Osteocyte (in vitro differentiated cells): ENCODE measurements around the gene METRN. TPM values are rescaled to one million over a fixed set of nuclear protein-coding genes. Genes with fewer than 3 reads are reported as not detected.

ENCODE experiments used
- DNase-seq: peaks from one replicate; pipeline ENCODE4 v3.0.0; 2021; ENCODE audit warnings: mixed read lengths; ENCODE audit not compliant: unreplicated experiment; ENCODE audit errors: extremely low spot score
- H3K27ac Mint-ChIP-seq: one replicate; pipeline ENCODE4 v1.8.0; 2021; ENCODE audit warnings: mild to moderate bottlenecking, mixed read lengths; ENCODE audit not compliant: unreplicated experiment
- H3K27me3 Mint-ChIP-seq: one replicate; pipeline ENCODE4 v1.8.0; 2021; ENCODE audit warnings: mixed read lengths; ENCODE audit not compliant: unreplicated experiment
- H3K36me3 Mint-ChIP-seq: one replicate; pipeline ENCODE4 v1.8.0; 2021; ENCODE audit warnings: mixed read lengths; ENCODE audit not compliant: unreplicated experiment
- H3K4me1 Mint-ChIP-seq: one replicate; pipeline ENCODE4 v1.8.0; 2021; ENCODE audit warnings: mixed read lengths; ENCODE audit not compliant: unreplicated experiment
- H3K4me3 Mint-ChIP-seq: one replicate; pipeline ENCODE4 v1.8.0; 2021; ENCODE audit warnings: mild to moderate bottlenecking, moderate library complexity, mixed read lengths; ENCODE audit not compliant: unreplicated experiment
- H3K9me3 Mint-ChIP-seq: one replicate; pipeline ENCODE4 v1.8.0; 2021; ENCODE audit warnings: mixed read lengths; ENCODE audit not compliant: unreplicated experiment
- CTCF ChIP-seq: fragments of 200-600 bp; sonication (generic); IDR thresholded peaks from 2 replicates; pipeline ENCODE4 v1.5.0; 2021; ENCODE audit warnings: antibody characterized with exemption, mild to moderate bottlenecking, moderate library complexity
- total RNA-seq: library from RNA; stranded (reverse); gene quantifications from 2 replicates; pipeline ENCODE4 v1.2.1, GENCODE V29; 2021

The METRN gene
- total RNA-seq, 1 donor from 2014 or later, result 49.7 TPM

GRCh38 chr16:730666-731509, 16.0 kb downstream of the METRN start:
- Mint-ChIP-seq H3K27me3 (no peaks in the 10 kb centered on the region), H3K4me1 (no peaks in the 10 kb centered on the region), H3K4me3 (no peak overlapping the region), H3K36me3 (peaks cover 7% of the 10 kb centered on the region), H3K9me3 (no peaks in the 10 kb centered on the region), H3K27ac (no peak overlapping the region)
- TF ChIP-seq CTCF, result no peak
- DNase-seq, result peak; percentile 80

- TF ChIP-seq CTCF, result no peak
- Mint-ChIP-seq H3K9me3 (no peaks in the 10 kb centered on the region), H3K36me3 (peaks cover 7% of the 10 kb centered on the region), H3K27ac (no peak overlapping the region), H3K27me3 (no peaks in the 10 kb centered on the region), H3K4me1 (no peaks in the 10 kb centered on the region), H3K4me3 (no peak overlapping the region)
- no peak for DNase-seq
Observed at GRCh38 chr16:732332-732731, 17.4 kb downstream of the METRN start.

DNA sequence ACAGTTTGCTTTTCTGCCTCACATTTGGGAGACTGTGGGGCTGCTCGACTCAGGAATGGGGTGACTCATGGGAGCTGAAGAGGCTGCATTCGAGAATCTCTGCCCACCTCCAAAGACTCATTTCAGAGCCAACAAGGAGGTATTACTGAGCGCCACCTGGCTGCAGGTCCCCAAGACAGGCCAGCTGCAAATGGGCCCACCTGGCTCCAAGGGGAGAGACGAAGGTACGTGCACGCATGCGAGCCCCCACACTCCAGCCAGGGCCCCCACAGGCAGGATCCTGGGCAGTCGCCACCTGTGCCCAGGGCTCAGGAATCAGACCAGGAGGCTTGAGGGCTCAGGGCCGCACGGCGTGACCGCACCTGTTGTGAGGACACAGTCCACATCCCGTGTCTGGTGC, 18.0 kb downstream of the METRN start:
- Mint-ChIP-seq H3K9me3 (no peaks in the 10 kb centered on the region), H3K4me3 (no peak overlapping the region), H3K27ac (no peak overlapping the region), H3K4me1 (no peaks in the 10 kb centered on the region), H3K36me3 (peaks cover 10% of the 10 kb centered on the region), H3K27me3 (no peaks in the 10 kb centered on the region)
- no peak for DNase-seq
- TF ChIP-seq CTCF, result no peak

GRCh38 chr16:733382-734207, 18.7 kb downstream of the METRN start:
- no peak overlapping the region for H3K27ac Mint-ChIP-seq

More at GRCh38 chr16:733382-734207, 18.7 kb downstream of the METRN start:
- H3K27me3 Mint-ChIP-seq, result no peaks in the 10 kb centered on the region
- peaks cover 12% of the 10 kb centered on the region for H3K36me3 Mint-ChIP-seq
- DNase-seq, result peak; percentile 82
- no peaks in the 10 kb centered on the region for H3K4me1 Mint-ChIP-seq
- no peak overlapping the region for H3K4me3 Mint-ChIP-seq
- TF ChIP-seq CTCF, result no peak
- no peaks in the 10 kb centered on the region for H3K9me3 Mint-ChIP-seq
